ENCODE measurements around the gene ATP11B. TPM values are rescaled to one million over a fixed set of nuclear protein-coding genes. Genes with fewer than 3 reads are reported as not detected.

ATP11B gene
- total and polyA plus RNA-seq, 10 of the 15 experiments (the other 5 are each of a cell fraction or from before 2014, with no cell fraction given): 10.3 to 66.9 (median 36.7) TPM

- no peak overlapping the region for H3K27ac ChIP-seq (ENCODE audit: control insufficient read depth, insufficient read depth)
- POLR2A ChIA-PET: interaction anchor here (1.0 kb wide), 1 partner anchor 17 kb away, joined by 8 read pairs; the partner anchor contains the start of gene ATP11B
- RAD21 ChIA-PET (ENCODE audit: unreplicated experiment): no interaction called here
- H3K36me3 ChIP-seq (ENCODE audit: control insufficient read depth in 2 of 2, insufficient read depth in 2 of 2, low read length in 1 of 2): peaks cover 0 to 5% of the 10 kb centered on the region in 2 experiments; a peak in 1 of 4 replicates
- H3K9me3 ChIP-seq (replicated peaks; ENCODE audit: control insufficient read depth, insufficient read depth, low read length): no peaks in the 10 kb centered on the region
- FAIRE-seq (no peak), DNase-seq (ENCODE audit: low read depth, low spot score) (no peak), ATAC-seq (no peak)
- no peak overlapping the region for H3K9ac ChIP-seq (ENCODE audit: control insufficient read depth, insufficient read depth, low read length)
- BruUV-seq (replicated peaks): no TSS peak
- no peaks in the 10 kb centered on the region for H4K20me1 ChIP-seq (ENCODE audit: control insufficient read depth, insufficient read depth)
- H2AFZ ChIP-seq (ENCODE audit: control insufficient read depth, low read depth, low read length): no peak overlapping the region
- SMC1A ChIA-PET (ENCODE audit: uncharacterized antibody, unreplicated experiment): interaction anchor here (1.0 to 1.8 kb wide), 5 partner anchors 9 to 93 kb away, joined by 3 to 5 read pairs (median 3); no protein-coding TSS in a partner anchor
- TF ChIP-seq NFYB (IDR thresholded peaks at IDR 0.05; ENCODE audit: insufficient read depth, low read depth, low read length) (no peak), NR2C1 (IDR thresholded peaks at IDR 0.05) (no peak)
- intact Hi-C loops (cut with micrococcal nuclease; ENCODE audit: unreplicated experiment): no loop called here
- no peaks in the 10 kb centered on the region for H3K4me1 ChIP-seq (ENCODE audit: control insufficient read depth, insufficient read depth, low read length)
- H3K4me3 ChIP-seq: no peak overlapping the region
- H3K79me2 ChIP-seq (ENCODE audit: control insufficient read depth, insufficient read depth, low read length): peaks cover 86% of the 10 kb centered on the region
- WGBS (ENCODE audit: insufficient coverage, insufficient replicate concordance, low lambda C conversion rate, missing lambda C conversion rate): 95% methylated on average over 3 of the region's 3 CpGs
- no peak overlapping the region for H3K4me2 ChIP-seq (ENCODE audit: control insufficient read depth, insufficient read depth)
- H3K27me3 ChIP-seq (replicated peaks in 1 of 2; ENCODE audit: control insufficient read depth in 2 of 2, insufficient read depth in 2 of 2, low read length in 1 of 2): no peaks in the 10 kb centered on the region
- CTCF ChIA-PET: no interaction called here
- in situ Hi-C loops (cut with MboI): no loop called here
Observed at GRCh38 chr3:182809531-182809930, 16.2 kb downstream of the ATP11B start.

- DNase-seq (ENCODE audit: low read depth, low spot score) (no peak), FAIRE-seq (no peak), ATAC-seq (peak; percentile 50)
- ChIA-PET RAD21 (ENCODE audit: unreplicated experiment) (no interaction called here), CTCF (no interaction called here), SMC1A (ENCODE audit: uncharacterized antibody, unreplicated experiment) (no interaction called here), POLR2A (no interaction called here)
- no TSS peak for BruUV-seq (replicated peaks)
- H3K27me3 ChIP-seq (replicated peaks in 1 of 2; ENCODE audit: control insufficient read depth in 2 of 2, insufficient read depth in 2 of 2, low read length in 1 of 2): no peaks in the 10 kb centered on the region
- H3K9ac ChIP-seq (ENCODE audit: control insufficient read depth, insufficient read depth, low read length): no peak overlapping the region
- H4K20me1 ChIP-seq (ENCODE audit: control insufficient read depth, insufficient read depth): no peaks in the 10 kb centered on the region
- intact Hi-C loops (cut with micrococcal nuclease; ENCODE audit: unreplicated experiment) (no loop called here), in situ Hi-C loops (cut with MboI) (no loop called here)
- peaks cover 82% of the 10 kb centered on the region for H3K79me2 ChIP-seq (ENCODE audit: control insufficient read depth, insufficient read depth, low read length)
- no peak overlapping the region for H3K4me2 ChIP-seq (ENCODE audit: control insufficient read depth, insufficient read depth)
- WGBS (ENCODE audit: insufficient coverage, insufficient replicate concordance, low lambda C conversion rate, missing lambda C conversion rate): 84% methylated on average over 3 of the region's 3 CpGs
- H3K9me3 ChIP-seq (replicated peaks; ENCODE audit: control insufficient read depth, insufficient read depth, low read length): no peaks in the 10 kb centered on the region
- H3K36me3 ChIP-seq (ENCODE audit: control insufficient read depth in 2 of 2, insufficient read depth in 2 of 2, low read length in 1 of 2): peaks cover 0 to 5% of the 10 kb centered on the region in 2 experiments; a peak in 1 of 4 replicates
- H2AFZ ChIP-seq (ENCODE audit: control insufficient read depth, low read depth, low read length): no peak overlapping the region
- H3K27ac ChIP-seq (ENCODE audit: control insufficient read depth, insufficient read depth): no peak overlapping the region
- no peak overlapping the region for H3K4me3 ChIP-seq
- H3K4me1 ChIP-seq (ENCODE audit: control insufficient read depth, insufficient read depth, low read length): no peaks in the 10 kb centered on the region
- TF ChIP-seq HDAC6 (IDR thresholded peaks at IDR 0.05; ENCODE audit: unreplicated experiment) (no peak), TAF1 (IDR thresholded peaks at IDR 0.05; ENCODE audit: borderline replicate concordance, low read depth, low read length) (no peak), GATAD2B (conservative IDR thresholded peaks at IDR 0.05; ENCODE audit: low read depth) (no peak), MXI1 (IDR thresholded peaks at IDR 0.05; ENCODE audit: low read depth, low read length) (no peak), ZNF592 (IDR thresholded peaks at IDR 0.05) (no peak), NBN (IDR thresholded peaks at IDR 0.05) (no peak)
- TF ChIP-seq, protein P1, sequence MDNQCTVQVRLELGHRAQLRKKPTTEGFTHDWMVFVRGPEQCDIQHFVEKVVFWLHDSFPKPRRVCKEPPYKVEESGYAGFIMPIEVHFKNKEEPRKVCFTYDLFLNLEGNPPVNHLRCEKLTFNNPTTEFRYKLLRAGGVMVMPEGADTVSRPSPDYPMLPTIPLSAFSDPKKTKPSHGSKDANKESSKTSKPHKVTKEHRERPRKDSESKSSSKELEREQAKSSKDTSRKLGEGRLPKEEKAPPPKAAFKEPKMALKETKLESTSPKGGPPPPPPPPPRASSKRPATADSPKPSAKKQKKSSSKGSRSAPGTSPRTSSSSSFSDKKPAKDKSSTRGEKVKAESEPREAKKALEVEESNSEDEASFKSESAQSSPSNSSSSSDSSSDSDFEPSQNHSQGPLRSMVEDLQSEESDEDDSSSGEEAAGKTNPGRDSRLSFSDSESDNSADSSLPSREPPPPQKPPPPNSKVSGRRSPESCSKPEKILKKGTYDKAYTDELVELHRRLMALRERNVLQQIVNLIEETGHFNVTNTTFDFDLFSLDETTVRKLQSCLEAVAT (IDR thresholded peaks at IDR 0.05): no peak
Observed at GRCh38 chr3:182810574-182811268, 17.4 kb downstream of the ATP11B start.
